ENCODE results near the gene CD38. TPM values are rescaled to one million over a fixed set of nuclear protein-coding genes. Genes with fewer than 3 reads are reported as not detected.

Gene CD38
- total and polyA plus RNA-seq, 12 donors, result 1.7 to 18.4 (median 11.2) TPM

GRCh38 chr4:15899511-15899910, 121.4 kb downstream of the CD38 start:
- no peak for TF ChIP-seq POLR2A (IDR thresholded peaks at IDR 0.05)
- no peak for DNase-seq
- H3K9me3 ChIP-seq (replicated peaks in 1 of 3), result no peaks in the 10 kb centered on the region
- intact Hi-C loops (cut with DNase I), result no loop called here
- no peaks in the 10 kb centered on the region for H3K36me3 ChIP-seq (replicated peaks in 1 of 2)
- H3K4me3 ChIP-seq, result no peak overlapping the region
- no peaks in the 10 kb centered on the region for H3K27me3 ChIP-seq
- 84 to 100% (median 86%) methylated on average over 1 of the region's 1 CpG for WGBS, 4 donors
- H3K4me1 ChIP-seq (replicated peaks in 1 of 2), result no peaks in the 10 kb centered on the region
- no peak overlapping the region for H3K27ac ChIP-seq

GRCh38 chr4:15901007-15901406, 122.9 kb downstream of the CD38 start:
- Histone ChIP-seq H3K4me1 (replicated peaks in 1 of 2) (no peaks in the 10 kb centered on the region), H3K4me3 (no peak overlapping the region), H3K36me3 (replicated peaks in 1 of 2) (no peaks in the 10 kb centered on the region), H3K27ac (no peak overlapping the region), H3K27me3 (peaks cover 10% of the 10 kb centered on the region), H3K9me3 (replicated peaks in 1 of 3) (no peaks in the 10 kb centered on the region)
- WGBS, 4 donors, result 69 to 76% (median 72%) methylated on average over 3 of the region's 3 CpGs
- TF ChIP-seq CTCF (IDR thresholded peaks at IDR 0.05) (no peak), POLR2A (IDR thresholded peaks at IDR 0.05) (no peak)
- intact Hi-C loops (cut with DNase I), result no loop called here
- DNase-seq, result no peak

GRCh38 chr4:15901998-15902397, 123.9 kb downstream of the CD38 start:
- Histone ChIP-seq H3K27me3 (peaks cover 11% of the 10 kb centered on the region), H3K4me3 (no peak overlapping the region), H3K27ac (no peak overlapping the region), H3K4me1 (replicated peaks in 1 of 2) (no peaks in the 10 kb centered on the region), H3K9me3 (replicated peaks in 1 of 3) (no peaks in the 10 kb centered on the region), H3K36me3 (replicated peaks in 1 of 2) (no peaks in the 10 kb centered on the region)
- no peak for TF ChIP-seq POLR2A (IDR thresholded peaks at IDR 0.05)
- no peak for TF ChIP-seq CTCF (IDR thresholded peaks at IDR 0.05)
- DNase-seq, result no peak
- intact Hi-C loops (cut with DNase I), result no loop called here
- WGBS, 4 donors, result 47 to 74% (median 68%) methylated on average over 2 of the region's 2 CpGs

- WGBS, 4 donors, result 64 to 76% (median 69%) methylated on average over 2 of the region's 2 CpGs
- DNase-seq, result no peak
- no peak overlapping the region for H3K27ac ChIP-seq
- H3K36me3 ChIP-seq (replicated peaks in 1 of 2), result no peaks in the 10 kb centered on the region
- no peak overlapping the region for H3K4me3 ChIP-seq
- peaks cover 0 to 3% of the 10 kb centered on the region in 2 donors for H3K4me1 ChIP-seq (replicated peaks in 1 of 2)
- no peak for TF ChIP-seq CTCF (IDR thresholded peaks at IDR 0.05)
- TF ChIP-seq POLR2A (IDR thresholded peaks at IDR 0.05), result no peak
- intact Hi-C loops (cut with DNase I), result no loop called here
- peaks cover 11% of the 10 kb centered on the region for H3K27me3 ChIP-seq
- no peaks in the 10 kb centered on the region for H3K9me3 ChIP-seq (replicated peaks in 1 of 3)
These were observed 124.6 kb downstream of the CD38 start for GRCh38 chr4:15902746-15903145.

Other genes with a start within 250 kb of the CD38 start
- 100 to 1,000 TPM in 6 of 9 donors, 10 to 100 TPM in 3; 73.9 to 141 (median 115) TPM for gene FBXL5, start 123.0 kb upstream of the CD38 start, total RNA-seq
- 100 to 1,000 TPM in 1 of 3 donors, 10 to 100 TPM in 2; 42.8 to 159 (median 50.9) TPM for gene FBXL5, start 123.0 kb upstream of the CD38 start, polyA plus RNA-seq
- 10 to 100 TPM; 32.0 to 90.3 (median 56.6) TPM for gene FAM200B, start 96.5 kb upstream of the CD38 start, total RNA-seq
- gene FAM200B, start 96.5 kb upstream of the CD38 start, polyA plus RNA-seq, result 10 to 100 TPM; 52.0 to 68.6 (median 68.6) TPM
- 10 to 100 TPM in 1 of 9 donors, 1 to 10 TPM in 8; 3.0 to 10.3 (median 4.9) TPM for gene BST1, start 75.3 kb upstream of the CD38 start, total RNA-seq
- gene BST1, start 75.3 kb upstream of the CD38 start, polyA plus RNA-seq, result 1 to 10 TPM; 2.3 to 3.2 (median 2.7) TPM
- not detected for gene FGFBP1, start 160.4 kb downstream of the CD38 start, total RNA-seq
- gene FGFBP1, start 160.4 kb downstream of the CD38 start, polyA plus RNA-seq, result under 1 TPM in 1 of 3 donors, not detected in 2; 0.40 TPM
- gene FGFBP2, start 184.8 kb downstream of the CD38 start, total RNA-seq, result 1 to 10 TPM in 3 of 9 donors, under 1 TPM in 4, not detected in 2; 0.29 to 2.9 (median 0.83) TPM
- gene FGFBP2, start 184.8 kb downstream of the CD38 start, polyA plus RNA-seq, result 1 to 10 TPM in 2 of 3 donors, under 1 TPM in 1; 0.26 to 1.3 (median 1.0) TPM

All from adrenal gland (tissue), 12 donors.